MM.1S (cell line): ENCODE results near the gene YIF1A.

Experiments used
- CTCF ChIP-seq: fragments of 300-600 bp; sonication (generic); IDR thresholded peaks from 2 replicates; pipeline ENCODE4 v1.5.1; 2016; ENCODE audit warnings: antibody characterized with exemption, low read length, mixed read lengths
- EZH2phosphoT487 ChIP-seq: fragments of 300-600 bp; sonication (generic); IDR thresholded peaks from 2 replicates; pipeline ENCODE4 v1.6.1; 2018; ENCODE audit warnings: antibody characterized with exemption, low read length

GRCh38 chr11:66248903-66249302, 40.0 kb downstream of the YIF1A start:
- TF ChIP-seq CTCF = no peak
- TF ChIP-seq EZH2phosphoT487 = no peak
